ENCODE data around the gene KDM3A. TPM values are rescaled to one million over a fixed set of nuclear protein-coding genes. Genes with fewer than 3 reads are reported as not detected.

KDM3A gene
- total and polyA plus RNA-seq, 2 experiments from 2014 or later, result 8.9 to 21.8 TPM

DNA sequence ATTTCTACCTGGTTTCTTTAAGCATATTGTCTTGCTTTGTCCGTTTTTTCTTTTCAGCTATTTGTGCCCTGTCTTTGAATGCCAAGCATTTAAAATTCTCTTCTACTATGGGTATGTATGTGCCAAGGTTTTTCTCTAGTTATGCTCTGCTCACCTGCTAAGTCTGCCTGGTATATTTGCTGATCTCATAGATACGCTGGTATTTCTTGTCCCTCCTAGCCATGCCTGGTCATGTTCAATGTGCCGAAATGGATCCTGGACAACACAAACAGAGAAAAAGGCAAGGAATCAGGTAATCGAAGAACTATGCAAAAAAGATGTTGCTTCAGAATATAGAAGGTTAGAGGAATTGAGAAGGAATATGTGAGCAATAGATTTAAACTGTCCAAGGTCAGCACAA is 14.9 kb upstream of the KDM3A start (continued):
- TF ChIP-seq, protein P1, sequence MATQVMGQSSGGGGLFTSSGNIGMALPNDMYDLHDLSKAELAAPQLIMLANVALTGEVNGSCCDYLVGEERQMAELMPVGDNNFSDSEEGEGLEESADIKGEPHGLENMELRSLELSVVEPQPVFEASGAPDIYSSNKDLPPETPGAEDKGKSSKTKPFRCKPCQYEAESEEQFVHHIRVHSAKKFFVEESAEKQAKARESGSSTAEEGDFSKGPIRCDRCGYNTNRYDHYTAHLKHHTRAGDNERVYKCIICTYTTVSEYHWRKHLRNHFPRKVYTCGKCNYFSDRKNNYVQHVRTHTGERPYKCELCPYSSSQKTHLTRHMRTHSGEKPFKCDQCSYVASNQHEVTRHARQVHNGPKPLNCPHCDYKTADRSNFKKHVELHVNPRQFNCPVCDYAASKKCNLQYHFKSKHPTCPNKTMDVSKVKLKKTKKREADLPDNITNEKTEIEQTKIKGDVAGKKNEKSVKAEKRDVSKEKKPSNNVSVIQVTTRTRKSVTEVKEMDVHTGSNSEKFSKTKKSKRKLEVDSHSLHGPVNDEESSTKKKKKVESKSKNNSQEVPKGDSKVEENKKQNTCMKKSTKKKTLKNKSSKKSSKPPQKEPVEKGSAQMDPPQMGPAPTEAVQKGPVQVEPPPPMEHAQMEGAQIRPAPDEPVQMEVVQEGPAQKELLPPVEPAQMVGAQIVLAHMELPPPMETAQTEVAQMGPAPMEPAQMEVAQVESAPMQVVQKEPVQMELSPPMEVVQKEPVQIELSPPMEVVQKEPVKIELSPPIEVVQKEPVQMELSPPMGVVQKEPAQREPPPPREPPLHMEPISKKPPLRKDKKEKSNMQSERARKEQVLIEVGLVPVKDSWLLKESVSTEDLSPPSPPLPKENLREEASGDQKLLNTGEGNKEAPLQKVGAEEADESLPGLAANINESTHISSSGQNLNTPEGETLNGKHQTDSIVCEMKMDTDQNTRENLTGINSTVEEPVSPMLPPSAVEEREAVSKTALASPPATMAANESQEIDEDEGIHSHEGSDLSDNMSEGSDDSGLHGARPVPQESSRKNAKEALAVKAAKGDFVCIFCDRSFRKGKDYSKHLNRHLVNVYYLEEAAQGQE (IDR thresholded peaks at IDR 0.05; ENCODE audit: unreplicated experiment), result no peak
- TF ChIP-seq STAT1 (IDR thresholded peaks at IDR 0.05; ENCODE audit: unreplicated experiment), result no peak
- TF ChIP-seq CREB1 (CRISPR knock-in tag; IDR thresholded peaks at IDR 0.05; ENCODE audit: low read depth), result no peak
- TF ChIP-seq, protein P2, sequence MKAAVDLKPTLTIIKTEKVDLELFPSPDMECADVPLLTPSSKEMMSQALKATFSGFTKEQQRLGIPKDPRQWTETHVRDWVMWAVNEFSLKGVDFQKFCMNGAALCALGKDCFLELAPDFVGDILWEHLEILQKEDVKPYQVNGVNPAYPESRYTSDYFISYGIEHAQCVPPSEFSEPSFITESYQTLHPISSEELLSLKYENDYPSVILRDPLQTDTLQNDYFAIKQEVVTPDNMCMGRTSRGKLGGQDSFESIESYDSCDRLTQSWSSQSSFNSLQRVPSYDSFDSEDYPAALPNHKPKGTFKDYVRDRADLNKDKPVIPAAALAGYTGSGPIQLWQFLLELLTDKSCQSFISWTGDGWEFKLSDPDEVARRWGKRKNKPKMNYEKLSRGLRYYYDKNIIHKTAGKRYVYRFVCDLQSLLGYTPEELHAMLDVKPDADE (IDR thresholded peaks at IDR 0.05), result no peak
- TF ChIP-seq JUNB (IDR thresholded peaks at IDR 0.05; ENCODE audit: unreplicated experiment), result no peak
- TF ChIP-seq, protein P3, sequence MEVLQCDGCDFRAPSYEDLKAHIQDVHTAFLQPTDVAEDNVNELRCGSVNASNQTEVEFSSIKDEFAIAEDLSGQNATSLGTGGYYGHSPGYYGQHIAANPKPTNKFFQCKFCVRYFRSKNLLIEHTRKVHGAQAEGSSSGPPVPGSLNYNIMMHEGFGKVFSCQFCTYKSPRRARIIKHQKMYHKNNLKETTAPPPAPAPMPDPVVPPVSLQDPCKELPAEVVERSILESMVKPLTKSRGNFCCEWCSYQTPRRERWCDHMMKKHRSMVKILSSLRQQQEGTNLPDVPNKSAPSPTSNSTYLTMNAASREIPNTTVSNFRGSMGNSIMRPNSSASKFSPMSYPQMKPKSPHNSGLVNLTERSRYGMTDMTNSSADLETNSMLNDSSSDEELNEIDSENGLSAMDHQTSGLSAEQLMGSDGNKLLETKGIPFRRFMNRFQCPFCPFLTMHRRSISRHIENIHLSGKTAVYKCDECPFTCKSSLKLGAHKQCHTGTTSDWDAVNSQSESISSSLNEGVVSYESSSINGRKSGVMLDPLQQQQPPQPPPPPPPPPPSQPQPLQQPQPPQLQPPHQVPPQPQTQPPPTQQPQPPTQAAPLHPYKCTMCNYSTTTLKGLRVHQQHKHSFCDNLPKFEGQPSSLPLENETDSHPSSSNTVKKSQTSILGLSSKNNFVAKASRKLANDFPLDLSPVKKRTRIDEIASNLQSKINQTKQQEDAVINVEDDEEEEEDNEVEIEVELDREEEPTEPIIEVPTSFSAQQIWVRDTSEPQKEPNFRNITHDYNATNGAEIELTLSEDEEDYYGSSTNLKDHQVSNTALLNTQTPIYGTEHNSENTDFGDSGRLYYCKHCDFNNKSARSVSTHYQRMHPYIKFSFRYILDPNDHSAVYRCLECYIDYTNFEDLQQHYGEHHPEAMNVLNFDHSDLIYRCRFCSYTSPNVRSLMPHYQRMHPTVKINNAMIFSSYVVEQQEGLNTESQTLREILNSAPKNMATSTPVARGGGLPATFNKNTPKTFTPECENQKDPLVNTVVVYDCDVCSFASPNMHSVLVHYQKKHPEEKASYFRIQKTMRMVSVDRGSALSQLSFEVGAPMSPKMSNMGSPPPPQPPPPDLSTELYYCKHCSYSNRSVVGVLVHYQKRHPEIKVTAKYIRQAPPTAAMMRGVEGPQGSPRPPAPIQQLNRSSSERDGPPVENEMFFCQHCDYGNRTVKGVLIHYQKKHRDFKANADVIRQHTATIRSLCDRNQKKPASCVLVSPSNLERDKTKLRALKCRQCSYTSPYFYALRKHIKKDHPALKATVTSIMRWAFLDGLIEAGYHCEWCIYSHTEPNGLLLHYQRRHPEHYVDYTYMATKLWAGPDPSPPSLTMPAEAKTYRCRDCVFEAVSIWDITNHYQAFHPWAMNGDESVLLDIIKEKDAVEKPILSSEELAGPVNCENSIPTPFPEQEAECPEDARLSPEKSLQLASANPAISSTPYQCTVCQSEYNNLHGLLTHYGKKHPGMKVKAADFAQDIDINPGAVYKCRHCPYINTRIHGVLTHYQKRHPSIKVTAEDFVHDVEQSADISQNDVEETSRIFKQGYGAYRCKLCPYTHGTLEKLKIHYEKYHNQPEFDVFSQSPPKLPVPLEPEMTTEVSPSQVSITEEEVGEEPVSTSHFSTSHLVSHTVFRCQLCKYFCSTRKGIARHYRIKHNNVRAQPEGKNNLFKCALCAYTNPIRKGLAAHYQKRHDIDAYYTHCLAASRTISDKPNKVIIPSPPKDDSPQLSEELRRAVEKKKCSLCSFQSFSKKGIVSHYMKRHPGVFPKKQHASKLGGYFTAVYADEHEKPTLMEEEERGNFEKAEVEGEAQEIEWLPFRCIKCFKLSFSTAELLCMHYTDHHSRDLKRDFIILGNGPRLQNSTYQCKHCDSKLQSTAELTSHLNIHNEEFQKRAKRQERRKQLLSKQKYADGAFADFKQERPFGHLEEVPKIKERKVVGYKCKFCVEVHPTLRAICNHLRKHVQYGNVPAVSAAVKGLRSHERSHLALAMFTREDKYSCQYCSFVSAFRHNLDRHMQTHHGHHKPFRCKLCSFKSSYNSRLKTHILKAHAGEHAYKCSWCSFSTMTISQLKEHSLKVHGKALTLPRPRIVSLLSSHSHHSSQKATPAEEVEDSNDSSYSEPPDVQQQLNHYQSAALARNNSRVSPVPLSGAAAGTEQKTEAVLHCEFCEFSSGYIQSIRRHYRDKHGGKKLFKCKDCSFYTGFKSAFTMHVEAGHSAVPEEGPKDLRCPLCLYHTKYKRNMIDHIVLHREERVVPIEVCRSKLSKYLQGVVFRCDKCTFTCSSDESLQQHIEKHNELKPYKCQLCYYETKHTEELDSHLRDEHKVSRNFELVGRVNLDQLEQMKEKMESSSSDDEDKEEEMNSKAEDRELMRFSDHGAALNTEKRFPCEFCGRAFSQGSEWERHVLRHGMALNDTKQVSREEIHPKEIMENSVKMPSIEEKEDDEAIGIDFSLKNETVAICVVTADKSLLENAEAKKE (CRISPR knock-in tag; IDR thresholded peaks at IDR 0.05), result no peak
